Fibroblast of mammary gland (primary cell): ENCODE data around the gene ADK.

ENCODE experiments used
- DNase-seq: peaks from one replicate; pipeline ENCODE4 v3.0.0-alpha.2; 2010; ENCODE audit warnings: low read depth
- H3K4me3 ChIP-seq: 2 replicates; pipeline ENCODE4 v1.5.1; 2011; ENCODE audit warnings: low read depth, mild to moderate bottlenecking, low read length, moderate library complexity; ENCODE audit not compliant: control insufficient read depth
- CTCF ChIP-seq: conservative IDR thresholded peaks from 2 replicates; pipeline ENCODE4 v1.5.1; 2011; ENCODE audit warnings: low read depth, low read length, inconsistent platforms; ENCODE audit not compliant: control insufficient read depth, insufficient read depth

The ADK gene

GRCh38 chr10:74322141-74322540, 171.1 kb downstream of the ADK start:
- no peak for TF ChIP-seq CTCF
- peak; percentile 21 for DNase-seq
- H3K4me3 ChIP-seq, result no peak overlapping the region

GRCh38 chr10:74322565-74322964, 171.5 kb downstream of the ADK start:
- DNase-seq, result no peak
- H3K4me3 ChIP-seq, result no peak overlapping the region
- TF ChIP-seq CTCF, result no peak

GRCh38 chr10:74328388-74328787, 177.4 kb downstream of the ADK start:
- H3K4me3 ChIP-seq, result no peak overlapping the region
- DNase-seq, result peak; percentile 16
- no peak for TF ChIP-seq CTCF

- no peak for DNase-seq
These were observed 178.9 kb downstream of the ADK start for GRCh38 chr10:74329873-74330272.

GRCh38 chr10:74330646-74331045, 179.6 kb downstream of the ADK start:
- no peak for DNase-seq
- no peak for TF ChIP-seq CTCF
- H3K4me3 ChIP-seq, result no peak overlapping the region

More at GRCh38 chr10:74329873-74330272, 178.9 kb downstream of the ADK start:
- TF ChIP-seq CTCF, result no peak
- no peak overlapping the region for H3K4me3 ChIP-seq

- peak; percentile 90 for DNase-seq
- no peak for TF ChIP-seq CTCF
- H3K4me3 ChIP-seq, result no peak overlapping the region
These were observed 181.4 kb downstream of the ADK start for GRCh38 chr10:74332398-74332797.

GRCh38 chr10:74333174-74333573, 182.2 kb downstream of the ADK start:
- no peak for TF ChIP-seq CTCF
- H3K4me3 ChIP-seq, result no peak overlapping the region
- peak; percentile 89 for DNase-seq
